H1 (cell line): ENCODE measurements around the gene SLC30A3. TPM values are rescaled to one million over a fixed set of nuclear protein-coding genes. Genes with fewer than 3 reads are reported as not detected.

Experiments
- ATF3 ChIP-seq: IDR thresholded peaks from 2 replicates; pipeline ENCODE4 v1.6.1; 2011; ENCODE audit warnings: low read depth, mild to moderate bottlenecking, low read length; ENCODE audit not compliant: insufficient read depth
- BCL11A ChIP-seq, 2 experiments: IDR thresholded peaks; one replicate each; pipeline ENCODE4 v1.6.1; 2011; ENCODE audit warnings: low read depth in 2 of 2, low read length in 2 of 2, mild to moderate bottlenecking in 2 of 2
- CEBPB ChIP-seq: IDR thresholded peaks from 2 replicates; pipeline ENCODE4 v1.6.1; 2012; ENCODE audit warnings: low read depth, low read length
- NRF1 ChIP-seq: IDR thresholded peaks from 2 replicates; pipeline ENCODE4 v1.6.1; 2011; ENCODE audit warnings: mild to moderate bottlenecking, low read depth, low read length, improper control_type of control experiment
- SIN3A ChIP-seq, 2 experiments: IDR thresholded peaks in 1 of 2; conservative IDR thresholded peaks in 1 of 2; 2 replicates each; pipeline ENCODE4 v1.6.1; 2011 to 2012; ENCODE audit warnings: low read length in 2 of 2, improper control_type of control experiment in 1 of 2, low read depth in 1 of 2, mild to moderate bottlenecking in 1 of 2
- TAF1 ChIP-seq: IDR thresholded peaks from 2 replicates; pipeline ENCODE4 v1.6.1; 2011; ENCODE audit warnings: mild to moderate bottlenecking, low read depth, low read length
- polyA plus RNA-seq, 7 experiments: library from polyadenylated mRNA; depleted of rRNA in 3 of 7; stranded (reverse) in 5 of 7; unstranded in 2 of 7; fragments of >200 nt in 5 of 7; fragments of 200-250 nt in 2 of 7; gene quantifications; 1 replicate in 5 of 7; 2 replicates in 1 of 7; 4 replicates in 1 of 7; pipeline versions ENCODE4 v1.2.1 to v1.2.3, GENCODE V29; 2011 to 2013; ENCODE audit warnings: missing spikeins in 2 of 7, mixed read lengths in 2 of 7
- total RNA-seq: library from RNA; stranded (reverse); fragmentation: NEBNext Ultra II Directional; extraction: Animal tissue kit (Norgen Biotek cat#: 25700); gene quantifications from 2 replicates; pipeline ENCODE4 v1.2.1, GENCODE V29; 2021

Gene SLC30A3
- total and polyA plus RNA-seq, 2 of the 8 experiments (the other 6 are each of a cell fraction or from before 2014, with no cell fraction given) = 15.2 to 30.7 TPM

DNA sequence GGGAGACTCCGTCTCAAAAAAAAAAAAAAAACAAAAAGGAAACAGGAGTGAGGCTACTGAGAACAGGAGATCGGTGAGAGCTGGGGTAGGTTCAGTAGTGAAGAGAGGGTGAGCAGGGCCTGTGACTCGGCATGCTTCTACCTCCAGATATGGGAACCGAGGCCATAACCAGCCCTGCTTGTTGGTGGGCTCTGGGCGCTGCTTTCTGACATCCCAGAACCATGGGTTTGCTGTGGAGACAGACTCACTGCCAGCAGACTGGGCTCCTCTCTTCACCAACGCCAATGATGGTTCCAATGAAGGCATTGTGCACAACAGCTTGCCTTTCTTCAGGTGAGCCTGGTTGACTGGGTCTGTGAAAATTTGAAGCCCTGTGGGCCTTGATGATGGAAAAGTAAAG lies 39.4 kb downstream of the SLC30A3 start (continued):
- TF ChIP-seq ATF3 = no peak
- TF ChIP-seq CEBPB = no peak
- TF ChIP-seq SIN3A (conservative IDR thresholded peaks at IDR 0.05 in 1 of 2, IDR thresholded peaks at IDR 0.05 in 1 of 2; ENCODE audit: low read depth in 1 of 2, low read length in 2 of 2) = no peak
- TF ChIP-seq TAF1 = no peak
- TF ChIP-seq NRF1 = no peak
- no peak for TF ChIP-seq BCL11A (IDR thresholded peaks at IDR 0.05; ENCODE audit: low read depth in 2 of 2, low read length in 2 of 2)
